WTC11 (cell line): ENCODE results near the gene CAMKK2. TPM values are rescaled to one million over a fixed set of nuclear protein-coding genes. Genes with fewer than 3 reads are reported as not detected.

Experiments
- ATAC-seq: fragments of 200-7000 bp; cut with Tn5 transposase; 2 replicates; pipeline ENCODE4 v1.10.0; 2021; ENCODE audit warnings: mild to moderate bottlenecking, moderate library complexity
- CTCF ChIA-PET: fragments of 300-600 bp; sonication (Branson Sonifier 250); formaldehyde crosslinking; loops from one replicate; lab custom pipeline; 2021; ENCODE audit warnings: antibody characterized with exemption; lab: Charles Lee
- POLR2A ChIA-PET: fragments of 350-600 bp; sonication (Branson Sonifier 250); formaldehyde crosslinking; loops from one replicate; lab custom pipeline; 2021; ENCODE audit warnings: antibody characterized with exemption; lab: Charles Lee
- DNase-seq: peaks from one replicate; pipeline ENCODE4 v3.0.0; 2021; ENCODE audit warnings: low spot score
- H3K27ac Mint-ChIP-seq: 2 replicates; pipeline ENCODE4 v1.8.0; 2021; ENCODE audit warnings: mixed read lengths
- H3K27me3 Mint-ChIP-seq: 2 replicates; pipeline ENCODE4 v1.8.0; 2021; ENCODE audit warnings: low read depth, mild to moderate bottlenecking, moderate library complexity, mixed read lengths
- H3K36me3 Mint-ChIP-seq: 2 replicates; pipeline ENCODE4 v1.8.0; 2021; ENCODE audit warnings: mixed read lengths
- H3K4me1 Mint-ChIP-seq: 2 replicates; pipeline ENCODE4 v1.8.0; 2022; ENCODE audit warnings: mixed read lengths
- H3K4me3 Mint-ChIP-seq: 2 replicates; pipeline ENCODE4 v1.8.0; 2021; ENCODE audit warnings: mild to moderate bottlenecking, moderate library complexity, mixed read lengths
- H3K9me3 Mint-ChIP-seq: 2 replicates; pipeline ENCODE4 v1.8.0; 2021; ENCODE audit warnings: mixed read lengths
- CREM ChIP-seq: sonication (generic); formaldehyde crosslinking; IDR thresholded peaks from 2 replicates; pipeline ENCODE4 v1.8.1; 2022; ENCODE audit warnings: mild to moderate bottlenecking, missing genetic modification reagents, moderate library complexity
- GABPB1 ChIP-seq: sonication (generic); formaldehyde crosslinking; IDR thresholded peaks from 2 replicates; pipeline ENCODE4 v1.8.1; 2023; ENCODE audit warnings: mild to moderate bottlenecking, missing genetic modification reagents
- IRF1 ChIP-seq: sonication (generic); formaldehyde crosslinking; IDR thresholded peaks from 2 replicates; pipeline ENCODE4 v1.8.0; 2023; ENCODE audit warnings: missing genetic modification reagents
- NFATC4 ChIP-seq: fragments of 250-450 bp; sonication (Bioruptor Pico); IDR thresholded peaks from 2 replicates; pipeline ENCODE4 v1.9.0; 2021; ENCODE audit warnings: mild to moderate bottlenecking
- TEAD4 ChIP-seq: sonication (generic); formaldehyde crosslinking; IDR thresholded peaks from 2 replicates; pipeline ENCODE4 v1.8.0; 2022; ENCODE audit warnings: mild to moderate bottlenecking, missing genetic modification reagents
- ZNF532 ChIP-seq: fragments of 250-450 bp; sonication (Bioruptor Pico); IDR thresholded peaks from 2 replicates; pipeline ENCODE4 v1.9.0; 2021; ENCODE audit warnings: mild to moderate bottlenecking, borderline replicate concordance
- total RNA-seq: library from RNA; stranded (reverse); gene quantifications from 3 replicates; pipeline ENCODE4 v1.2.3, GENCODE V29; 2021
- TF ChIP-seq, protein P1 (sequence below): fragments of 250-450 bp; sonication (Bioruptor Pico); IDR thresholded peaks from 2 replicates; pipeline ENCODE4 v2.1.2; 2022; ENCODE audit warnings: mild to moderate bottlenecking, moderate library complexity
- TF ChIP-seq, protein P2 (sequence below): sonication (generic); formaldehyde crosslinking; IDR thresholded peaks from 2 replicates; pipeline ENCODE4 v1.8.1; 2023; ENCODE audit warnings: mild to moderate bottlenecking, missing genetic modification reagents, moderate library complexity
- TF ChIP-seq, protein P3 (sequence below): sonication (generic); formaldehyde crosslinking; IDR thresholded peaks from 2 replicates; pipeline ENCODE4 v1.8.0; 2022; ENCODE audit warnings: missing genetic modification reagents
- TF ChIP-seq, protein P4 (sequence below): sonication (generic); formaldehyde crosslinking; IDR thresholded peaks from 2 replicates; pipeline ENCODE4 v1.8.1; 2023; ENCODE audit warnings: mild to moderate bottlenecking, missing genetic modification reagents

The CAMKK2 gene
- total RNA-seq, 1 experiment from 2014 or later: 36.5 TPM

GRCh38 chr12:121252712-121253345 is 43.7 kb downstream of the CAMKK2 start (continued):
- TF ChIP-seq ZNF532 (CRISPR knock-in tag) (no peak), CREM (CRISPR knock-in tag) (no peak), TEAD4 (CRISPR knock-in tag) (no peak)
- TF ChIP-seq, protein P1, sequence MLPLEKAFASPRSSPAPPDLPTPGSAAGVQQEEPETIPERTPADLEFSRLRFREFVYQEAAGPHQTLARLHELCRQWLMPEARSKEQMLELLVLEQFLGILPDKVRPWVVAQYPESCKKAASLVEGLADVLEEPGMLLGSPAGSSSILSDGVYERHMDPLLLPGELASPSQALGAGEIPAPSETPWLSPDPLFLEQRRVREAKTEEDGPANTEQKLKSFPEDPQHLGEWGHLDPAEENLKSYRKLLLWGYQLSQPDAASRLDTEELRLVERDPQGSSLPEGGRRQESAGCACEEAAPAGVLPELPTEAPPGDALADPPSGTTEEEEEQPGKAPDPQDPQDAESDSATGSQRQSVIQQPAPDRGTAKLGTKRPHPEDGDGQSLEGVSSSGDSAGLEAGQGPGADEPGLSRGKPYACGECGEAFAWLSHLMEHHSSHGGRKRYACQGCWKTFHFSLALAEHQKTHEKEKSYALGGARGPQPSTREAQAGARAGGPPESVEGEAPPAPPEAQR (CRISPR knock-in tag): no peak

GRCh38 chr12:121251838-121252237 is 44.7 kb downstream of the CAMKK2 start:
- peaks cover 56% of the 10 kb centered on the region for H3K36me3 Mint-ChIP-seq
- H3K27ac Mint-ChIP-seq: no peak overlapping the region
- no peaks in the 10 kb centered on the region for H3K27me3 Mint-ChIP-seq

More at GRCh38 chr12:121251838-121252237, 44.7 kb downstream of the CAMKK2 start:
- TF ChIP-seq, protein P2, sequence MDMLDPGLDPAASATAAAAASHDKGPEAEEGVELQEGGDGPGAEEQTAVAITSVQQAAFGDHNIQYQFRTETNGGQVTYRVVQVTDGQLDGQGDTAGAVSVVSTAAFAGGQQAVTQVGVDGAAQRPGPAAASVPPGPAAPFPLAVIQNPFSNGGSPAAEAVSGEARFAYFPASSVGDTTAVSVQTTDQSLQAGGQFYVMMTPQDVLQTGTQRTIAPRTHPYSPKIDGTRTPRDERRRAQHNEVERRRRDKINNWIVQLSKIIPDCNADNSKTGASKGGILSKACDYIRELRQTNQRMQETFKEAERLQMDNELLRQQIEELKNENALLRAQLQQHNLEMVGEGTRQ: no peak
- no peak for TF ChIP-seq IRF1 (CRISPR knock-in tag)
- no peak for TF ChIP-seq GABPB1 (CRISPR knock-in tag)
- no peak for TF ChIP-seq NFATC4 (CRISPR knock-in tag)
- TF ChIP-seq, protein P3, sequence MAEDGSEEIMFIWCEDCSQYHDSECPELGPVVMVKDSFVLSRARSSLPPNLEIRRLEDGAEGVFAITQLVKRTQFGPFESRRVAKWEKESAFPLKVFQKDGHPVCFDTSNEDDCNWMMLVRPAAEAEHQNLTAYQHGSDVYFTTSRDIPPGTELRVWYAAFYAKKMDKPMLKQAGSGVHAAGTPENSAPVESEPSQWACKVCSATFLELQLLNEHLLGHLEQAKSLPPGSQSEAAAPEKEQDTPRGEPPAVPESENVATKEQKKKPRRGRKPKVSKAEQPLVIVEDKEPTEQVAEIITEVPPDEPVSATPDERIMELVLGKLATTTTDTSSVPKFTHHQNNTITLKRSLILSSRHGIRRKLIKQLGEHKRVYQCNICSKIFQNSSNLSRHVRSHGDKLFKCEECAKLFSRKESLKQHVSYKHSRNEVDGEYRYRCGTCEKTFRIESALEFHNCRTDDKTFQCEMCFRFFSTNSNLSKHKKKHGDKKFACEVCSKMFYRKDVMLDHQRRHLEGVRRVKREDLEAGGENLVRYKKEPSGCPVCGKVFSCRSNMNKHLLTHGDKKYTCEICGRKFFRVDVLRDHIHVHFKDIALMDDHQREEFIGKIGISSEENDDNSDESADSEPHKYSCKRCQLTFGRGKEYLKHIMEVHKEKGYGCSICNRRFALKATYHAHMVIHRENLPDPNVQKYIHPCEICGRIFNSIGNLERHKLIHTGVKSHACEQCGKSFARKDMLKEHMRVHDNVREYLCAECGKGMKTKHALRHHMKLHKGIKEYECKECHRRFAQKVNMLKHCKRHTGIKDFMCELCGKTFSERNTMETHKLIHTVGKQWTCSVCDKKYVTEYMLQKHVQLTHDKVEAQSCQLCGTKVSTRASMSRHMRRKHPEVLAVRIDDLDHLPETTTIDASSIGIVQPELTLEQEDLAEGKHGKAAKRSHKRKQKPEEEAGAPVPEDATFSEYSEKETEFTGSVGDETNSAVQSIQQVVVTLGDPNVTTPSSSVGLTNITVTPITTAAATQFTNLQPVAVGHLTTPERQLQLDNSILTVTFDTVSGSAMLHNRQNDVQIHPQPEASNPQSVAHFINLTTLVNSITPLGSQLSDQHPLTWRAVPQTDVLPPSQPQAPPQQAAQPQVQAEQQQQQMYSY (CRISPR knock-in tag): no peak
- TF ChIP-seq, protein P4, sequence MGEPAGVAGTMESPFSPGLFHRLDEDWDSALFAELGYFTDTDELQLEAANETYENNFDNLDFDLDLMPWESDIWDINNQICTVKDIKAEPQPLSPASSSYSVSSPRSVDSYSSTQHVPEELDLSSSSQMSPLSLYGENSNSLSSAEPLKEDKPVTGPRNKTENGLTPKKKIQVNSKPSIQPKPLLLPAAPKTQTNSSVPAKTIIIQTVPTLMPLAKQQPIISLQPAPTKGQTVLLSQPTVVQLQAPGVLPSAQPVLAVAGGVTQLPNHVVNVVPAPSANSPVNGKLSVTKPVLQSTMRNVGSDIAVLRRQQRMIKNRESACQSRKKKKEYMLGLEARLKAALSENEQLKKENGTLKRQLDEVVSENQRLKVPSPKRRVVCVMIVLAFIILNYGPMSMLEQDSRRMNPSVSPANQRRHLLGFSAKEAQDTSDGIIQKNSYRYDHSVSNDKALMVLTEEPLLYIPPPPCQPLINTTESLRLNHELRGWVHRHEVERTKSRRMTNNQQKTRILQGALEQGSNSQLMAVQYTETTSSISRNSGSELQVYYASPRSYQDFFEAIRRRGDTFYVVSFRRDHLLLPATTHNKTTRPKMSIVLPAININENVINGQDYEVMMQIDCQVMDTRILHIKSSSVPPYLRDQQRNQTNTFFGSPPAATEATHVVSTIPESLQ (CRISPR knock-in tag): no peak
- DNase-seq: no peak
- peaks cover 12% of the 10 kb centered on the region for H3K9me3 Mint-ChIP-seq
- ChIA-PET CTCF (no interaction called here), POLR2A (no interaction called here)
- H3K4me3 Mint-ChIP-seq: no peak overlapping the region
- no peak for ATAC-seq
- no peaks in the 10 kb centered on the region for H3K4me1 Mint-ChIP-seq
